HG02970 (cell line): ENCODE measurements around the gene FAM241B.

Source experiments
- ATAC-seq: cut with Tn5 transposase; IDR thresholded peaks from one replicate; pipeline ENCODE4 v1.9.1; 2021; ENCODE audit warnings: mild to moderate bottlenecking, moderate library complexity, moderate number of reproducible peaks; ENCODE audit not compliant: unreplicated experiment, low FRiP score

The FAM241B gene

GRCh38 chr10:69647126-69647525 is 17.1 kb downstream of the FAM241B start:
- ATAC-seq: no peak

DNA sequence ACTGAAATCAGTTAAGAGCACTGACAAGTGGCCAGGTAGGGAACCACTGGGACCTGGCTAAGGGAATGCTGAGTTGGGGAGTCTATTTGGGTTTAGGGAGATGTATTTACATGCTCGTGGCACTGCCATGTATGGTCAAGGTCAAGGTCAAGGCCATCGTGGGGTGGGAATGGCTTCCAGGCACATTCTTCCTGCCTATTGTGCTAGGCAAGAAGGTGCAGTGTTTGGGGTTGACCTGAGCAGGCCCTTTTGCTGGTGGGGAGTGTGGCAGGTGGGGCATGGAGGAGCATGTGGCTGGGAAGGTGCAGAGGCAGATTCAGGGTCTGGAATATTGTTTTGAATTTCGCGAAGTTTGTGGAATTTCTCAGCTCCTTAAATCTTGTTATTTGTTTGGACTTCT is 17.8 kb downstream of the FAM241B start:
- no peak for ATAC-seq

DNA sequence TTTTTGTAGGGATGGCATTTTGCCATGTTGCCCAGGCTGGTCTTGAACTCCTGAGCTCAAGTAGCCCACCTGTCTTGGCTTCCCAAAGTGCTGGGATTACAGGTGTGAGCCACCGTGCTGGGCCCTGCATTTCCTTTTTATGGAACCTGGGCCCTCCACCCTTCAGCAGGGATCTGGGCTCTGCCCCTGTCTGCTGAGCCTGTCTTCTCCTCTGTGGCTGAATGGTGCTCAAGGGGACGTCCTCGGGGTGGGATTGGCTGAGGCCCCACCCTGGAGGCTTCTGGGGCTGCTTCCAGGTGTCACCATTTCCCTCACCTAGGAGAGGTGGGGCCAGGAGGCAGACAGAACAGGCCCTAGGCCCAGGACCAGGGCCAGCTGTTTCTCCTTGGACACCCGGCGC is 18.4 kb downstream of the FAM241B start:
- no peak for ATAC-seq

DNA sequence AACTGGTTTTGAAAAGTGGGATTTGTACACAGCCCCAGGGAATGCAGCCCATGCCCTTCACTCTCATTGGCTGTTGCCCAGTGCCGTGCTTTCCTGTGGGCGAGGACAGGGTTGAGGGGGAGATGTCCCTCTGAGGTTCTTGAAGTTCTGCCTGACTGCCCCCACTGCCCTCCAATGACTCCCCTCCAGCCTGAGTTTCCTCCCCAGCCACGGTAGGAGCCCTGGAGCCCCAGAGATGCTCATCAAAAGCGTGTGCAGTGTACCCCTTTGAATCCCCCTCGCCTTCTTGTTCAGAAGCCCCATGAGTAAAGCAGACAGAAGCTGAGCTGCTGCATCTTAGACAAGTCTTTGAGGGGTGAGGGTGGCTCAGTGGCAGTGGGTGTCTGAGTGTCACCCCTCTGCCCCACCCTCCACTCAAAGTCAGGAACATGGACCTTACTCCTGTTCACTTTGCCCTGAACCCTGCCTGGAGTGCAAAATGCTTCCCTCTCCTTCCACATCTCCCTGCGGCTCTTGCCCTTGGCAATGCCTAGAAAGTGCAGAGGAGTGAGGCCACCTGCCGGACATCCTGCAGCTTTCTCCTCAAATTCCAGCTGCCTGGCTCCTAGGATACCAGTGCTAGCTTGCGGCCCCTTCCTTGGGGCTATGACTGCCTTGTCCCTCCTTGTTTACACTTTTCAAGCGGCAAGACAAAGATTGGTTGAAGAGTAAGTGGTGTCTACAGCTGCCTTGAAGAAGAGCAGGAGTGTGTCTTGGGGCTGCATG is 19.9 kb downstream of the FAM241B start:
- ATAC-seq: no peak

DNA sequence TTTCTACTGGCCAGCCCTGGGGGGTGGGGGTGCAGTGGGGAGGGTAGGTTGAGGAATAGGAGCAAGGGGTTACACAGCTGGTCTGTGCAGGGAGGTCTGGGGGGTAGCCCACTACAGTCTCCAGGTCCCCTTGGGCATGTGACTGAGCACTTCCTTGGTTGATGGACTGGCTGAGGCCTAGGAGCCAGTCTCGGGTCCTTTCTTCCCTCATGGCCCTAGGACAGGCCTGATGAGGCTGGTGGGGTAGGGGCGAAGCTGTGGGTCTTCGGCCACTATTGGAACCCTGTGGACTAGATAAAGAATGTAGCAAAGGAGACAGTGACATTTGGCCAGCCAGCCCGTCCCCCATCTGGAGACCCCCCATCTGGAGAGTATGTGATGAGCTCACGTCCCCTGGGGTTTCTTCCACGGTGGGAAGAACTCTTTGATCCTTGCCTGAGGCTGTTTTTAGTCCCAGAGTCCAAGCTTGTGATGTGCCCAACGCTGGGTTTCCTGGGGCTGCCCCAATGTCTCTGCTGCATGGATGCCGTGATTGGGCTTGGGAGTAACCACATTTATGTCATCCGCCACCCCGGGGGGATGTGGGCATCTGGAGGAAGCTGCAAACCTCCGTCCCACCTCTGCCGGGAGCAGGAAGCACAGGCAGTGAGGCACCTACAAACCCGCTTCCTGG is 20.7 kb downstream of the FAM241B start:
- no peak for ATAC-seq

DNA sequence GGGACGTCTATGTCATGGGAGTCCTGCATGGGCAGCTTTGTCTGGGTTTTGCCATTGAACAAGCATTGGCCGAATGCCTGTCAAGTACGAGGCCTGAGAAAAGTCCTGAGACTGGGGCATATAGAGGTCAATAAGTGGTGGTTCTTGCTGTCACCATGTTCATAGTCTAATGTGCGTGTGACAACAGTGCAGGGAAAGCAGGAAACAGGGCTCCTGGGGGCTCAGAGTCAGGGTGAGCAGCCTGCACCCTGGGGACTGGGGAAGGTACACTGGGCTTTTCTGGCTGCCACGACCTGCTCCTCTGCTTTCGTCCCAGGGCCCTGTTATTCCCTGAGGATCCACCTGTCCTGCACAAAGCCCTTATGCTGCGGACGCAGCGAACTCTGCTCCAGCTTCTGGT is 21.3 kb downstream of the FAM241B start:
- no peak for ATAC-seq

- no peak for ATAC-seq
Measured at GRCh38 chr10:69652111-69652856, 22.2 kb downstream of the FAM241B start.

DNA sequence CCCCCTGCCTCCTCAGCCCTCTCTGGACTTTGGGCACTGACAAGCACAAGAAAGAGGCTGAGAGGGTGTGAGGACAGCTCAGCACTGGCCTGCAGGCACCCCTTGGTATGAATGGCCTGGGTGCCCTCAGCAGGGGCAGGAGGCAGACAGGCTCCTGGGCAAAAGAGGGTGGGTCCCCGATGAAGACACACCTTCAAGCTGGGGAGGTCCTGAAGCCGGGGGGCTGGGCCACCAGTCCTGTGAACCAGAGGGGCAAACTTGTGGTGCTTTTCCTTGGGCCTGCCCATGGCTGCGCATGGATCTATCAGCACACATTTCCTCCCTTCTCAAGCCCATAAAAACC is 22.8 kb downstream of the FAM241B start:
- ATAC-seq: no peak

- ATAC-seq: no peak
Measured at GRCh38 chr10:69653561-69653960, 23.5 kb downstream of the FAM241B start.

DNA sequence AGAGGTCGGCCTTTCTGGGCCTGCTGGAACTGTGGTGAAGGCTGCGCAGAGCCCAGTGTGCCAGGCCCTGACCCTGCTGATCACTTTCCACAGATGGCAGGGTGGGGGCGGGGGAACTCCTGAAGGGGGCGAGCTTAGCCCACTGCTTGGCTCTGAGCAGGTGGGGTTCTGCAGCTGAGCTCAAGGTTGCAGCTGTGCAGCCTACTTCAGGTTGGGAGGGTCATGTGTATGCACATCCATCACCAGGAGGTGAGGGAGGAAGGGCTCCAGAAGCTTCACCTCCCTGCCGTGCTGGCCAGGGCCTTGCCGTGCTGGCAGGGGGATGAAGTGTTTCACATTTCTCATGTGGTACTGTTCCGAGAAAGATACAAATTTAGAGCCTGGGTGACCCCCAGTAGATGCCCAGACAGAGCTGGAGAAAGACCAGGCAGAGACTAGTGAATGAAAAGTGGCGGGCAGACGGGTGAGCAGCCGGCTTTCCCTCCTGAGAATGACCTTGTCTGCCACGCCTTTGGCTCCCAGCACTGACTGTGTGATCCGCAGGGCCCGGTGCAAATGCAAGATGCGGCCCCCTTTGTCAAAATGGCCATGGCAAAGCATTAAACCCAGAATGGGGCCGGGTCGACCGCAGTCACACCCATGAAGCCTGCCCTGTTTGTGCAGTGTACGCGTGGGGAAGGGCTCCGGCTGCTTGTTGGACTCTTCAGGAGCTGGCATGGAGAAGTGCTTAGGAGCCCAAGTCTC is 25.2 kb downstream of the FAM241B start:
- ATAC-seq: no peak

- ATAC-seq: no peak
Measured at GRCh38 chr10:69655868-69656555, 26.0 kb downstream of the FAM241B start.

- no peak for ATAC-seq
Measured at GRCh38 chr10:69656742-69657269, 26.8 kb downstream of the FAM241B start.

DNA sequence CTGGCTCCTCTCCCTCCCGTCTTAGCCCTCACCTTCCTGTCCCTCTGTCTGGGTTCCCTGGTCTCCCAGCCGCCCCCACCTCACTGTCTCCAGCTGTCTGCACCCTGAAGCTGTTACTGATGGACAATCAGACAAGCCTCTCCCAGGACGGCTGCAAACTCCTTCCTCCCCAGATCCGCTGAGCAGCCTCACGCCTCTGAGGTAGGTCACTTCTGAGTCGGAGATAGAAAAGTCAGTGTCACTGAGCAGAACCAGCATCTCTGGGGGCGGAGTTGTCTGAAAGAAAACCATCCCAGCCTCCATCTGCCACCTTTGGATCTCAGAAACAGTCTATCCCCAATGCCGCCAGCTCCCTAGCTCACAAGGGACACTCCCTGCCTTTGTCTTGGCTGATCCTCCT is 27.4 kb downstream of the FAM241B start:
- no peak for ATAC-seq

GRCh38 chr10:69657866-69658265 is 27.8 kb downstream of the FAM241B start:
- ATAC-seq: no peak

GRCh38 chr10:69659241-69660038 is 29.4 kb downstream of the FAM241B start:
- no peak for ATAC-seq

GRCh38 chr10:69660296-69660695 is 30.2 kb downstream of the FAM241B start:
- no peak for ATAC-seq

GRCh38 chr10:69661414-69662172 is 31.5 kb downstream of the FAM241B start:
- no peak for ATAC-seq

DNA sequence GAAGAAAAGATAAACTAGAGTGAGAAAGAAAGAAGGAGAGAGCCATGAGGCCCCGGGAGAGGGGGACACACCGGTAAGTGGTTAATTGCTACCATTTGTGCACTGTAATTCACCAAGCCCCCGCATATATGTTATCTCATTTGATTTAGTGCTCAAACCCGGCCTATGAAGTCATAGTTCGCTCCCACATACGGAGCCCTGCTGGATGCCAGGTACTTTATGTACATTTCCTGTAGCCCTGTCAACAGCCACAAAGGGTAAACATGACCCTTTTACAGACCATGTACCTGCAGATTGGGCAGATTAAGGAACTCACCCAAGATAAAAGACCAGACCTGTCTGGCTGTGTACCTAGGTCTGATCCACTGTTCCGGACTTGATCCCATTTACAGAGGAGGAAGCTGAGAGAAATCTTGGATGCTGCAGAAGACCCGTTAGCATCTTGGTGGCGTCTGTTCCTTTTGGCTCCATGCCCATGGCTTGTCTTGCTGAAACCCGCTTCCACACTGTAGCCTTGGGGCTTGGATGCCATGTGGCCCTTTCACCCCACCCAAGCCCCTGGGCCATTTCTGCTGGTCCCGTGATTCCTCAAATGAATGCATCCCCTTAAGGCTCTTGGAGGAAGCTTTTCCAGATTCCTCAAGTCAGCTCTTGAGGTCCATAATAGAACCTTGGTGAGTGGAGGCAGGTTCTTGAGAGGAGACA is 32.3 kb downstream of the FAM241B start:
- ATAC-seq: no peak
